K562 (cell line): ENCODE data around the gene COX5A. TPM values are rescaled to one million over a fixed set of nuclear protein-coding genes. Genes with fewer than 3 reads are reported as not detected.

ENCODE experiments used
- ATF3 ChIP-seq, 2 experiments: fragments of 450-650 bp in 1 of 2; sonication (generic) in 1 of 2; formaldehyde crosslinking in 1 of 2; IDR thresholded peaks in 1 of 2; conservative IDR thresholded peaks in 1 of 2; 2 replicates each; pipeline versions ENCODE4 v1.6.1 to v1.8.1; 2016 to 2023; ENCODE audit warnings: mild to moderate bottlenecking in 2 of 2, moderate library complexity in 2 of 2, inconsistent platforms in 1 of 2, missing genetic modification reagents in 1 of 2
- CREM ChIP-seq: IDR thresholded peaks from 2 replicates; pipeline ENCODE4 v1.6.1; 2014; ENCODE audit warnings: antibody characterized with exemption, low read depth
- HBP1 ChIP-seq: fragments of 450-650 bp; formaldehyde crosslinking; IDR thresholded peaks from 2 replicates; pipeline ENCODE4 v1.4.0; 2022; ENCODE audit warnings: missing genetic modification characterization
- HDAC8 ChIP-seq: fragments of 450-650 bp; IDR thresholded peaks from 2 replicates; pipeline ENCODE4 v1.6.1; 2016; ENCODE audit warnings: mild to moderate bottlenecking, missing genetic modification characterization, moderate library complexity, missing compliant biosample characterization
- POLR2H ChIP-seq: IDR thresholded peaks from 2 replicates; pipeline ENCODE4 v1.6.1; 2016; ENCODE audit warnings: missing genetic modification characterization, low read depth, mild to moderate bottlenecking, control low read depth, missing compliant biosample characterization, moderate library complexity
- SMAD1 ChIP-seq: fragments of 150-350 bp; IDR thresholded peaks from 2 replicates; pipeline ENCODE4 v1.6.1; 2014; ENCODE audit warnings: low read length, low read depth; ENCODE audit not compliant: partially characterized antibody
- STAT5A ChIP-seq: IDR thresholded peaks from 2 replicates; pipeline ENCODE4 v1.6.1; 2012; ENCODE audit warnings: low read length, inconsistent platforms, borderline replicate concordance
- TAL1 ChIP-seq: fragments of 450-650 bp; IDR thresholded peaks from 2 replicates; pipeline ENCODE4 v1.6.1; 2016; ENCODE audit warnings: mild to moderate bottlenecking
- TOE1 ChIP-seq, 2 experiments: fragments of 450-650 bp in 1 of 2; sonication (generic) in 1 of 2; formaldehyde crosslinking in 1 of 2; IDR thresholded peaks; 2 replicates each; pipeline versions ENCODE4 v1.7.1 to v1.8.0; 2016 to 2022; ENCODE audit warnings: borderline replicate concordance in 2 of 2, mild to moderate bottlenecking in 2 of 2, antibody characterized with exemption in 1 of 2, inconsistent platforms in 1 of 2, low read depth in 1 of 2, missing genetic modification reagents in 1 of 2, moderate library complexity in 1 of 2
- polyA plus RNA-seq, 8 experiments: library from polyadenylated mRNA; depleted of rRNA in 4 of 8; stranded (reverse) in 5 of 8; unstranded in 3 of 8; fragments of >200 nt; fragmentation: Nextera tagmentation in 2 of 8; fragmentation: Illumina TruSeq in 1 of 8; extraction: Ambion mirVana in 2 of 8; extraction: Trizol in 1 of 8; gene quantifications; 2 replicates each; pipeline versions ENCODE4 v1.2.1 to v1.2.3, GENCODE V29; 2011 to 2014; ENCODE audit warnings: inconsistent platforms in 1 of 8, missing spikeins in 1 of 8
- total RNA-seq, 7 experiments: library from RNA; depleted of rRNA in 6 of 7; stranded (reverse); fragments of >200 nt in 6 of 7; fragmentation: Illumina TruSeq in 2 of 7; extraction: Trizol in 2 of 7; gene quantifications; 2 replicates each; pipeline versions ENCODE4 v1.2.1 to v1.2.3, GENCODE V29; 2011 to 2021; ENCODE audit warnings: low replicate concordance in 1 of 7
- TF ChIP-seq, protein P1 (sequence below): fragments of 200-800 bp; sonication (Bioruptor generic); IDR thresholded peaks from 2 replicates; pipeline ENCODE4 v1.6.1; 2017; ENCODE audit warnings: missing genetic modification characterization, missing compliant biosample characterization
- TF ChIP-seq, protein P2 (sequence below): sonication (generic); formaldehyde crosslinking; IDR thresholded peaks from 2 replicates; pipeline ENCODE4 v1.8.1; 2023; ENCODE audit warnings: mild to moderate bottlenecking, missing genetic modification reagents
- TF ChIP-seq, protein P3 (sequence below): fragments of 150-350 bp; conservative IDR thresholded peaks from 2 replicates; pipeline ENCODE4 v1.6.1; 2014; ENCODE audit warnings: low read length

Gene COX5A
- total and polyA plus RNA-seq, 9 of the 15 experiments (the other 6 are each of a cell fraction or from before 2014, with no cell fraction given): 86.8 to 553 (median 371) TPM

DNA sequence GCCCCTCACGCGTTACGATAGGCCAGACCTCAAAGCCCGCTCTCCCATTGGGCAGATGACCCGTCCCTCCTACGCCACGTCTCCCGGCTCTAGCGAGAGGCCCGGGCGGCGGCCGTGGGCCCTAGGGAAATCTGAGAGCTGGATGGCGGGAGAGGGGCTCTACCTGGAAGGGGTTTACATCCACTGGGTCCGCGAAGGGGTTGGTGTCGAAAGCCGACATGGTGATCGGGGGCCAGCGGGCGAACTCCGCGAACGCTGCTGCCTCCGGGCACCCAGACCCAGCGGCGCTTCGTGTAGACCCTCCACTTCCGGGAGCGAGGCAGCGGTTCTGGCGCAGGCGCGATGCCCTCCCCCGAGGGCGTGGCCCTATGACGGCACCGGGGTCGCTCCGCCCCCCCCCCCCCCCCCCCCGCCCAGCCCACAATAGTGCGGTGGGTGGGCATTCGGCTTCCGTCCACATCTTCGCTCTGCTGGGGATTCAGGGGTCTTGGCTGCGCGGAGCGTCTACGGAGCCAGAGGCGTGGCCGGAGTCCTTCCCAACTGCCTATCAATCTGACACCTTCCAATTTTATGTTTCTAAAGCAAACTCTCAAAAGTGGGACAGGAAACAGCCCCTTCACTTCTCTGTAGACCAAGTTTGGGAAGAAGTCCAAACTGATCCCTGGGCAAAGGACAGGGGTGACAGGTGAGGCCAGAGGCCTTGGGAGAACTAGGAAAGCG, 64.7 kb downstream of the COX5A start, which contains the start of gene SCAMP2 (continued):
- TF ChIP-seq, protein P1, sequence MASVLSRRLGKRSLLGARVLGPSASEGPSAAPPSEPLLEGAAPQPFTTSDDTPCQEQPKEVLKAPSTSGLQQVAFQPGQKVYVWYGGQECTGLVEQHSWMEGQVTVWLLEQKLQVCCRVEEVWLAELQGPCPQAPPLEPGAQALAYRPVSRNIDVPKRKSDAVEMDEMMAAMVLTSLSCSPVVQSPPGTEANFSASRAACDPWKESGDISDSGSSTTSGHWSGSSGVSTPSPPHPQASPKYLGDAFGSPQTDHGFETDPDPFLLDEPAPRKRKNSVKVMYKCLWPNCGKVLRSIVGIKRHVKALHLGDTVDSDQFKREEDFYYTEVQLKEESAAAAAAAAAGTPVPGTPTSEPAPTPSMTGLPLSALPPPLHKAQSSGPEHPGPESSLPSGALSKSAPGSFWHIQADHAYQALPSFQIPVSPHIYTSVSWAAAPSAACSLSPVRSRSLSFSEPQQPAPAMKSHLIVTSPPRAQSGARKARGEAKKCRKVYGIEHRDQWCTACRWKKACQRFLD (CRISPR knock-in tag): 0 out of 2 replicates have a peak, but pooled peaks have one; percentile 41
- TF ChIP-seq, protein P2, sequence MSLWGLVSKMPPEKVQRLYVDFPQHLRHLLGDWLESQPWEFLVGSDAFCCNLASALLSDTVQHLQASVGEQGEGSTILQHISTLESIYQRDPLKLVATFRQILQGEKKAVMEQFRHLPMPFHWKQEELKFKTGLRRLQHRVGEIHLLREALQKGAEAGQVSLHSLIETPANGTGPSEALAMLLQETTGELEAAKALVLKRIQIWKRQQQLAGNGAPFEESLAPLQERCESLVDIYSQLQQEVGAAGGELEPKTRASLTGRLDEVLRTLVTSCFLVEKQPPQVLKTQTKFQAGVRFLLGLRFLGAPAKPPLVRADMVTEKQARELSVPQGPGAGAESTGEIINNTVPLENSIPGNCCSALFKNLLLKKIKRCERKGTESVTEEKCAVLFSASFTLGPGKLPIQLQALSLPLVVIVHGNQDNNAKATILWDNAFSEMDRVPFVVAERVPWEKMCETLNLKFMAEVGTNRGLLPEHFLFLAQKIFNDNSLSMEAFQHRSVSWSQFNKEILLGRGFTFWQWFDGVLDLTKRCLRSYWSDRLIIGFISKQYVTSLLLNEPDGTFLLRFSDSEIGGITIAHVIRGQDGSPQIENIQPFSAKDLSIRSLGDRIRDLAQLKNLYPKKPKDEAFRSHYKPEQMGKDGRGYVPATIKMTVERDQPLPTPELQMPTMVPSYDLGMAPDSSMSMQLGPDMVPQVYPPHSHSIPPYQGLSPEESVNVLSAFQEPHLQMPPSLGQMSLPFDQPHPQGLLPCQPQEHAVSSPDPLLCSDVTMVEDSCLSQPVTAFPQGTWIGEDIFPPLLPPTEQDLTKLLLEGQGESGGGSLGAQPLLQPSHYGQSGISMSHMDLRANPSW (CRISPR knock-in tag): peak; percentile 62; the same call in 1 of the 2 replicates
- peak; percentile 62; the same call in 1 of the 2 replicates for TF ChIP-seq POLR2H (tag)
- TF ChIP-seq TOE1 (IDR thresholded peaks at IDR 0.05; ENCODE audit: borderline replicate concordance): peak; percentile 87
- no peak for TF ChIP-seq TOE1 (CRISPR knock-in tag; IDR thresholded peaks at IDR 0.05; ENCODE audit: borderline replicate concordance, low read depth)
- peak; percentile 64 for TF ChIP-seq CREM
- no peak for TF ChIP-seq TAL1
- peak; percentile 64; the same call in 1 of the 2 replicates for TF ChIP-seq HBP1 (CRISPR knock-in tag)
- TF ChIP-seq ATF3 (IDR thresholded peaks at IDR 0.05): peak; percentile 69
- 0 out of 2 replicates have a peak, but pooled peaks have one; percentile 30 for TF ChIP-seq ATF3 (CRISPR knock-in tag; conservative IDR thresholded peaks at IDR 0.05)
- TF ChIP-seq HDAC8 (tag): no peak
- peak; percentile 62 for TF ChIP-seq SMAD1
- TF ChIP-seq, protein P3, sequence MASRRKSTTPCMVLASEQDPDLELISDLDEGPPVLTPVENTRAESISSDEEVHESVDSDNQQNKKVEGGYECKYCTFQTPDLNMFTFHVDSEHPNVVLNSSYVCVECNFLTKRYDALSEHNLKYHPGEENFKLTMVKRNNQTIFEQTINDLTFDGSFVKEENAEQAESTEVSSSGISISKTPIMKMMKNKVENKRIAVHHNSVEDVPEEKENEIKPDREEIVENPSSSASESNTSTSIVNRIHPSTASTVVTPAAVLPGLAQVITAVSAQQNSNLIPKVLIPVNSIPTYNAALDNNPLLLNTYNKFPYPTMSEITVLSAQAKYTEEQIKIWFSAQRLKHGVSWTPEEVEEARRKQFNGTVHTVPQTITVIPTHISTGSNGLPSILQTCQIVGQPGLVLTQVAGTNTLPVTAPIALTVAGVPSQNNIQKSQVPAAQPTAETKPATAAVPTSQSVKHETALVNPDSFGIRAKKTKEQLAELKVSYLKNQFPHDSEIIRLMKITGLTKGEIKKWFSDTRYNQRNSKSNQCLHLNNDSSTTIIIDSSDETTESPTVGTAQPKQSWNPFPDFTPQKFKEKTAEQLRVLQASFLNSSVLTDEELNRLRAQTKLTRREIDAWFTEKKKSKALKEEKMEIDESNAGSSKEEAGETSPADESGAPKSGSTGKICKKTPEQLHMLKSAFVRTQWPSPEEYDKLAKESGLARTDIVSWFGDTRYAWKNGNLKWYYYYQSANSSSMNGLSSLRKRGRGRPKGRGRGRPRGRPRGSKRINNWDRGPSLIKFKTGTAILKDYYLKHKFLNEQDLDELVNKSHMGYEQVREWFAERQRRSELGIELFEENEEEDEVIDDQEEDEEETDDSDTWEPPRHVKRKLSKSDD: no peak
- no peak for TF ChIP-seq STAT5A
